HepG2 (cell line): ENCODE results near the gene LRRC45. TPM values are rescaled to one million over a fixed set of nuclear protein-coding genes. Genes with fewer than 3 reads are reported as not detected.
A peak's percentile ranks its signal among the peaks of the same experiment; 100 is the strongest.

ENCODE experiments used
- AGO2 ChIP-seq: fragments of 200-400 bp; formaldehyde crosslinking; optimal IDR thresholded peaks from 2 replicates; pipeline ENCODE3; 2017; ENCODE audit warnings: mild to moderate bottlenecking, low read depth, low read length, moderate library complexity
- CCDC6 ChIP-seq: sonication (generic); formaldehyde crosslinking; IDR thresholded peaks from 2 replicates; pipeline ENCODE4 v1.8.1; 2022; ENCODE audit warnings: mild to moderate bottlenecking, missing genetic modification reagents, moderate library complexity
- MLXIP ChIP-seq: sonication (generic); formaldehyde crosslinking; IDR thresholded peaks from 2 replicates; pipeline ENCODE4 v1.9.0; 2021; ENCODE audit warnings: missing genetic modification reagents, borderline replicate concordance
- RARA ChIP-seq: IDR thresholded peaks from 2 replicates; pipeline ENCODE4 v1.6.1; 2016; ENCODE audit warnings: missing genetic modification reagents, missing compliant biosample characterization
- TARDBP ChIP-seq: sonication (generic); formaldehyde crosslinking; IDR thresholded peaks from 2 replicates; pipeline ENCODE4 v1.8.0; 2022; ENCODE audit warnings: mild to moderate bottlenecking, missing genetic modification reagents
- THAP11 ChIP-seq: IDR thresholded peaks from 2 replicates; pipeline ENCODE4 v1.6.1; 2016; ENCODE audit warnings: missing biosample characterization, missing genetic modification reagents
- ZMYM3 ChIP-seq: sonication (generic); formaldehyde crosslinking; IDR thresholded peaks from 2 replicates; pipeline ENCODE4 v1.5.1; 2020; ENCODE audit warnings: mild to moderate bottlenecking, missing genetic modification reagents
- ZNF224 ChIP-seq: sonication (generic); formaldehyde crosslinking; IDR thresholded peaks from 2 replicates; pipeline ENCODE4 v1.5.0; 2020; ENCODE audit warnings: mild to moderate bottlenecking, missing genetic modification reagents
- ZNF234 ChIP-seq: sonication (generic); formaldehyde crosslinking; conservative IDR thresholded peaks from 2 replicates; pipeline ENCODE4 v1.5.1; 2020; ENCODE audit warnings: mild to moderate bottlenecking, missing genetic modification reagents
- ZNF333 ChIP-seq: sonication (generic); formaldehyde crosslinking; IDR thresholded peaks from 2 replicates; pipeline ENCODE4 v1.4.0; 2020; ENCODE audit warnings: mild to moderate bottlenecking, missing genetic modification reagents, borderline replicate concordance
- ZNF446 ChIP-seq: sonication (generic); formaldehyde crosslinking; IDR thresholded peaks from 2 replicates; pipeline ENCODE4 v1.5.0; 2020; ENCODE audit warnings: mild to moderate bottlenecking, missing genetic modification reagents
- ZNF704 ChIP-seq: sonication (generic); formaldehyde crosslinking; IDR thresholded peaks from 2 replicates; pipeline ENCODE4 v1.8.1; 2023; ENCODE audit warnings: mild to moderate bottlenecking, inconsistent platforms, moderate library complexity, missing genetic modification reagents, borderline replicate concordance
- ZNF790 ChIP-seq: sonication (generic); formaldehyde crosslinking; IDR thresholded peaks from 2 replicates; pipeline ENCODE4 v1.8.0; 2022; ENCODE audit warnings: missing genetic modification reagents, mild to moderate bottlenecking, borderline replicate concordance
- polyA plus RNA-seq, 8 experiments: library from polyadenylated mRNA; depleted of rRNA in 3 of 8; stranded (reverse) in 7 of 8; unstranded in 1 of 8; fragments of >200 nt; fragmentation: Illumina TruSeq in 4 of 8; extraction: Trizol in 4 of 8; gene quantifications; 2 replicates each; pipeline versions ENCODE4 v1.2.1 to v1.2.3, GENCODE V29; 2011 to 2016; ENCODE audit warnings: low read depth in 4 of 8, missing spikeins in 1 of 8, mixed read lengths in 1 of 8; ENCODE audit not compliant: insufficient read depth in 1 of 8
- total RNA-seq, 5 experiments: library from RNA; depleted of rRNA; stranded (reverse); fragments of >200 nt; fragmentation: Illumina TruSeq; extraction: Trizol; gene quantifications; 2 replicates each; pipeline ENCODE4 v1.2.3, GENCODE V29; 2016; ENCODE audit warnings: low read depth in 1 of 5
- TF ChIP-seq, protein P1 (sequence below): sonication (generic); formaldehyde crosslinking; IDR thresholded peaks from 2 replicates; pipeline ENCODE4 v1.4.0; 2020; ENCODE audit warnings: missing genetic modification reagents
- TF ChIP-seq, protein P2 (sequence below): sonication (generic); formaldehyde crosslinking; conservative IDR thresholded peaks from 2 replicates; pipeline ENCODE4 v1.4.0; 2020; ENCODE audit warnings: mild to moderate bottlenecking, missing genetic modification reagents, moderate library complexity
- TF ChIP-seq, protein P3 (sequence below): sonication (generic); formaldehyde crosslinking; IDR thresholded peaks from 2 replicates; pipeline ENCODE4 v1.5.1; 2020; ENCODE audit warnings: missing genetic modification reagents, mild to moderate bottlenecking, borderline replicate concordance

LRRC45 gene
- total and polyA plus RNA-seq, 2 of the 13 experiments (the other 11 are each of a cell fraction or from before 2014, with no cell fraction given) = 11.6 to 48.1 TPM

DNA sequence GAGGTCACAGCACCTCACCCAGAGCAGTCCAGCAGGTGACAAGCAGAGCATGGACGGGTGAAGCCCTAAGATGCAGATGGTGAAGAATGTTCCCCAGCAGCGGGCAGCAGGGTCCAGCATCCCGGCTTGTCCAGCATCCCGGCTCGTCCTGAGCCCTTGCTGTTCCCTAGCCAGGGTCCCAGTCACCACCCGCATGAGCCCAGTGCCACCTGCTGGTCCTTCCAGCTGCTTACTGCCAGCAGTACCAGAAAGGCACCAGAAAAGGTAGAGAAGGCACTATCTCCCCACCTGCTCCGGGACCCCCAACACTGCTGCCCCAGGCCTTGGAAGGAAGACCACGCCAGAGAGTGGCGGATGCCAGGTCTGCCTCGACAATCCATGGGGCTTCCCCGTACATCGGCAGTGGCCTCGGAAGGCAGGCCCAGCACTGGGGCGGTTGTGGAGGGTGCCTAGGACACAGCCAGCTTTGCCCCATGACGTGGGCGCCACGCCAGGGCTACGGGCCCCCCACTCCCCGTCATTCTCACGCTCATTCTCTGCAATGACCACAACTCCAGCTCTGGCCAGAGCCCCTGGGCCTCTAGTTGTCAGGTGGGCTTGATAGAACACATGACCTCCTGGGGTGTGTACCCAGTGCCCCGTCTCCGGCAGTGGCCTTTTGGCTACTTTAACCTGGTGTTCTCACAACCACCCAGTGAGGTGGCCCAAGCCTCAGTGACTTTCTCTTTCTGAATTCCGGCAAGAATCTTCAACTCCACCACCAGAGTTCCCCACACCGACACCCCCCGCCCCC is 1.8 kb upstream of the LRRC45 start (continued):
- TF ChIP-seq, protein P1, sequence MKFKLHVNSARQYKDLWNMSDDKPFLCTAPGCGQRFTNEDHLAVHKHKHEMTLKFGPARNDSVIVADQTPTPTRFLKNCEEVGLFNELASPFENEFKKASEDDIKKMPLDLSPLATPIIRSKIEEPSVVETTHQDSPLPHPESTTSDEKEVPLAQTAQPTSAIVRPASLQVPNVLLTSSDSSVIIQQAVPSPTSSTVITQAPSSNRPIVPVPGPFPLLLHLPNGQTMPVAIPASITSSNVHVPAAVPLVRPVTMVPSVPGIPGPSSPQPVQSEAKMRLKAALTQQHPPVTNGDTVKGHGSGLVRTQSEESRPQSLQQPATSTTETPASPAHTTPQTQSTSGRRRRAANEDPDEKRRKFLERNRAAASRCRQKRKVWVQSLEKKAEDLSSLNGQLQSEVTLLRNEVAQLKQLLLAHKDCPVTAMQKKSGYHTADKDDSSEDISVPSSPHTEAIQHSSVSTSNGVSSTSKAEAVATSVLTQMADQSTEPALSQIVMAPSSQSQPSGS (CRISPR knock-in tag) = peak; percentile 41; the same call in 1 of the 2 replicates
- peak; percentile 60 for TF ChIP-seq THAP11 (CRISPR knock-in tag)
- peak; percentile 46; the same call in 1 of the 2 replicates for TF ChIP-seq CCDC6
- TF ChIP-seq RARA (CRISPR knock-in tag) = peak; percentile 14; the same call in 1 of the 2 replicates
- TF ChIP-seq ZMYM3 (CRISPR knock-in tag) = peak; percentile 12; the same call in 1 of the 2 replicates
- TF ChIP-seq, protein P2, sequence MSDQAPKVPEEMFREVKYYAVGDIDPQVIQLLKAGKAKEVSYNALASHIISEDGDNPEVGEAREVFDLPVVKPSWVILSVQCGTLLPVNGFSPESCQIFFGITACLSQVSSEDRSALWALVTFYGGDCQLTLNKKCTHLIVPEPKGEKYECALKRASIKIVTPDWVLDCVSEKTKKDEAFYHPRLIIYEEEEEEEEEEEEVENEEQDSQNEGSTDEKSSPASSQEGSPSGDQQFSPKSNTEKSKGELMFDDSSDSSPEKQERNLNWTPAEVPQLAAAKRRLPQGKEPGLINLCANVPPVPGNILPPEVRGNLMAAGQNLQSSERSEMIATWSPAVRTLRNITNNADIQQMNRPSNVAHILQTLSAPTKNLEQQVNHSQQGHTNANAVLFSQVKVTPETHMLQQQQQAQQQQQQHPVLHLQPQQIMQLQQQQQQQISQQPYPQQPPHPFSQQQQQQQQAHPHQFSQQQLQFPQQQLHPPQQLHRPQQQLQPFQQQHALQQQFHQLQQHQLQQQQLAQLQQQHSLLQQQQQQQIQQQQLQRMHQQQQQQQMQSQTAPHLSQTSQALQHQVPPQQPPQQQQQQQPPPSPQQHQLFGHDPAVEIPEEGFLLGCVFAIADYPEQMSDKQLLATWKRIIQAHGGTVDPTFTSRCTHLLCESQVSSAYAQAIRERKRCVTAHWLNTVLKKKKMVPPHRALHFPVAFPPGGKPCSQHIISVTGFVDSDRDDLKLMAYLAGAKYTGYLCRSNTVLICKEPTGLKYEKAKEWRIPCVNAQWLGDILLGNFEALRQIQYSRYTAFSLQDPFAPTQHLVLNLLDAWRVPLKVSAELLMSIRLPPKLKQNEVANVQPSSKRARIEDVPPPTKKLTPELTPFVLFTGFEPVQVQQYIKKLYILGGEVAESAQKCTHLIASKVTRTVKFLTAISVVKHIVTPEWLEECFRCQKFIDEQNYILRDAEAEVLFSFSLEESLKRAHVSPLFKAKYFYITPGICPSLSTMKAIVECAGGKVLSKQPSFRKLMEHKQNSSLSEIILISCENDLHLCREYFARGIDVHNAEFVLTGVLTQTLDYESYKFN = 0 out of 2 replicates have a peak, but pooled peaks have one; percentile 30
- TF ChIP-seq TARDBP (CRISPR knock-in tag) = peak; percentile 80; the same call in 1 of the 2 replicates
- TF ChIP-seq ZNF234 (CRISPR knock-in tag) = no peak
- TF ChIP-seq MLXIP (CRISPR knock-in tag) = no peak
- no peak for TF ChIP-seq ZNF790
- TF ChIP-seq ZNF446 = 0 out of 2 replicates have a peak, but pooled peaks have one; percentile 15
- no peak for TF ChIP-seq ZNF704 (CRISPR knock-in tag)
- no peak for TF ChIP-seq ZNF333 (CRISPR knock-in tag)
- TF ChIP-seq, protein P3, sequence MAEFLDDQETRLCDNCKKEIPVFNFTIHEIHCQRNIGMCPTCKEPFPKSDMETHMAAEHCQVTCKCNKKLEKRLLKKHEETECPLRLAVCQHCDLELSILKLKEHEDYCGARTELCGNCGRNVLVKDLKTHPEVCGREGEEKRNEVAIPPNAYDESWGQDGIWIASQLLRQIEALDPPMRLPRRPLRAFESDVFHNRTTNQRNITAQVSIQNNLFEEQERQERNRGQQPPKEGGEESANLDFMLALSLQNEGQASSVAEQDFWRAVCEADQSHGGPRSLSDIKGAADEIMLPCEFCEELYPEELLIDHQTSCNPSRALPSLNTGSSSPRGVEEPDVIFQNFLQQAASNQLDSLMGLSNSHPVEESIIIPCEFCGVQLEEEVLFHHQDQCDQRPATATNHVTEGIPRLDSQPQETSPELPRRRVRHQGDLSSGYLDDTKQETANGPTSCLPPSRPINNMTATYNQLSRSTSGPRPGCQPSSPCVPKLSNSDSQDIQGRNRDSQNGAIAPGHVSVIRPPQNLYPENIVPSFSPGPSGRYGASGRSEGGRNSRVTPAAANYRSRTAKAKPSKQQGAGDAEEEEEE = 0 out of 2 replicates have a peak, but pooled peaks have one; percentile 15
- TF ChIP-seq AGO2 = peak; percentile 69
- 0 out of 2 replicates have a peak, but pooled peaks have one; percentile 13 for TF ChIP-seq ZNF224 (CRISPR knock-in tag)
